ENCODE data around the gene KLF16.

KLF16 gene

GRCh38 chr19:1813192-1814182 lies 49.9 kb downstream of the KLF16 start:
- H3K36me3 Mint-ChIP-seq (ENCODE audit: low read depth) = peaks cover 3% of the 10 kb centered on the region
- H3K4me1 Mint-ChIP-seq = peaks cover 13% of the 10 kb centered on the region
- H3K9me3 Mint-ChIP-seq = no peaks in the 10 kb centered on the region
- ATAC-seq (no peak), DNase-seq (no peak)
- no peak overlapping the region for H3K27ac Mint-ChIP-seq
- peak overlapping the region; percentile 80 for H3K4me3 Mint-ChIP-seq
- no peaks in the 10 kb centered on the region for H3K27me3 Mint-ChIP-seq

DNA sequence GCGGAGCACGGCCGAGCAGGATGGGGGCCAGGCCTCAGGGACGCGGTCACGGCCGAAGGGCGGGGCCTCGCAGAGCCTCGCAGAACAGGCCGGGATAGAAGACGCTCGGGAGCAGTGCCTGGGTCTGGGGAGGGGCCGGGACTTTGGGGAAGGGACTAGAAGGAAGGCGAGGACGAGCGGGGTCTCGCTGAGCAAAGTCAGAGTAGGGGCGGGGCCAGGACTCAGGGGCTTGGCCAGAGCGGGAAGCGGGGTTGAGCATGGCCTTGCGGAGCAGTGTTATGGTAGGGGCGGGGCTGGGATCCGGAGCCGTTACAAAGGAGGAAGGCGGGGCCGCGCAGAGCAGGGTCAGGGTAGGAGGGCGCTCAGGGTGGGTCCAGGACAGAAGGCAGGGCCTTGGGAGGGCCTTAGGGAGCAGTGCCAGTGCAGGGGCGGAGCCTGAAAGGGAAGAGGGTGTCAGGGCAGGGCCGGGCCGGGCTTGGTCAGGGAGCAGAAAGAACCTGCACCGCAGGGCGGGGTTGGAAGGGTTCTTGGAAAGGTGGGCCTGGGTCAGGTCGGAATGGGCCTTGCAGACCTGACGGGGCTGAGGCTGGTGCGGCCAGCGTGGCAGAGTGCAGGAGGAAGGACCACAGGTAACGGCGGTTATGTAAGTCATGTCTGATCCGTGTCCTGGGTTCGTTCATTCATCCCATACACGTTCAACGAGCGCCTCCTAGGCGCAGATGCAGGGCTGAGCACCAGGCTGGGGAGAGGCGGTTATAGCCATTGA lies 50.8 kb downstream of the KLF16 start:
- H3K4me1 Mint-ChIP-seq = peaks cover 13% of the 10 kb centered on the region
- H3K4me3 Mint-ChIP-seq = peak overlapping the region; percentile 80
- no peaks in the 10 kb centered on the region for H3K27me3 Mint-ChIP-seq
- peak overlapping the region; percentile 81 for H3K27ac Mint-ChIP-seq
- no peaks in the 10 kb centered on the region for H3K9me3 Mint-ChIP-seq
- no peaks in the 10 kb centered on the region for H3K36me3 Mint-ChIP-seq (ENCODE audit: low read depth)
- ATAC-seq (peak; percentile 92), DNase-seq (peak; percentile 85)

- Mint-ChIP-seq H3K4me3 (peak within 1 kb of the TSS; percentile 80), H3K27me3 (no peaks in the 10 kb centered on the region), H3K9me3 (no peaks in the 10 kb centered on the region), H3K4me1 (peaks cover 13% of the 10 kb centered on the region), H3K27ac (peak within 1 kb of the TSS; percentile 81), H3K36me3 (ENCODE audit: low read depth) (no peaks in the 10 kb centered on the region)
- DNase-seq = no peak
- ATAC-seq = peak; percentile 17
These were observed 51.4 kb downstream of the KLF16 start, which contains the start of gene ATP8B3 for GRCh38 chr19:1811942-1812425. TSS of gene ATP8B3 (minus strand) at chr19:1812276. CDS start at chr19:1811736, 540 bp downstream.

- DNase-seq (peak; percentile 62), ATAC-seq (no peak)
- H3K4me3 Mint-ChIP-seq = peak overlapping the region; percentile 65
- no peaks in the 10 kb centered on the region for H3K27me3 Mint-ChIP-seq
- H3K36me3 Mint-ChIP-seq (ENCODE audit: low read depth) = no peaks in the 10 kb centered on the region
- H3K4me1 Mint-ChIP-seq = peaks cover 13% of the 10 kb centered on the region
- no peak overlapping the region for H3K27ac Mint-ChIP-seq
- no peaks in the 10 kb centered on the region for H3K9me3 Mint-ChIP-seq
These were observed 51.9 kb downstream of the KLF16 start for GRCh38 chr19:1811472-1811894.

DNA sequence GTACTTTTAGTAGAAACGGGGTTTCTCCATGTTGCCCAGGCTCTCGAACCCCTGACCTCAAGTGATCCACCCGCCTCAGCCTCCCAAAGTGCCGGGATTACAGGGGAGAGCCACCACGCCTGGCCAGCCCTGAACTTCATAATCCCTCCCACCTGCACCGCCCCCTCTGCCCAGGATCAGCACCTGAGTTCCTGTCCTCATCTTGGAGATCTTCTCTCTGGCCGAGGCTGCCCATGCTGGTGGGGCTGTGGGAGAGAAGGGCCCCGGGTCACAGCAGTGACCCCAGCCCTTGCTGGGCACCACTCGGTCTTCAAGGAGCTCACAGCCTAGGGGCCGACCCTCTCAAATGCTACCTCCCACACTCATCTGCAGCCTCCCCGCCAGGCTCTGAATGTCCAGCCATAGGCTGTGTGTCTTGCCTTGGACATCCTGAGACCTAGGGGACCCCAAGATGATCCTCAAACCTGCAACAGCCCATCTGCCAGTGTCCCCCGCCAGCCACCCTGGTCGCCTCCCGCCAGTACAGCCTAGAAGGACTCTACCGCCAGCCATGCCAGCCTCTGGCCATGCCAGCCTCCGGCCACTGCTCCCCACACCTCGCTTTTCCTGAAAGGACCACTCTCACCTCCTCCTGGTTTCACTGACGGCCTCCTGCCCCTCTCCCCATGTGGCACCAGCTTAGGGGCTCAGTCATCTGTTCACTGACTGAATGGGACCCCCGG lies 52.8 kb downstream of the KLF16 start:
- no peak overlapping the region for H3K27ac Mint-ChIP-seq
- ATAC-seq (no peak), DNase-seq (no peak)
- no peak overlapping the region for H3K4me3 Mint-ChIP-seq
- H3K27me3 Mint-ChIP-seq = no peaks in the 10 kb centered on the region
- no peaks in the 10 kb centered on the region for H3K9me3 Mint-ChIP-seq
- H3K36me3 Mint-ChIP-seq (ENCODE audit: low read depth) = no peaks in the 10 kb centered on the region
- peaks cover 13% of the 10 kb centered on the region for H3K4me1 Mint-ChIP-seq

GRCh38 chr19:1809678-1810077 lies 53.7 kb downstream of the KLF16 start:
- Mint-ChIP-seq H3K4me3 (no peak overlapping the region), H3K27me3 (no peaks in the 10 kb centered on the region), H3K9me3 (no peaks in the 10 kb centered on the region), H3K4me1 (peaks cover 13% of the 10 kb centered on the region), H3K27ac (no peak overlapping the region), H3K36me3 (ENCODE audit: low read depth) (no peaks in the 10 kb centered on the region)
- no peak for ATAC-seq
- DNase-seq = no peak

DNA sequence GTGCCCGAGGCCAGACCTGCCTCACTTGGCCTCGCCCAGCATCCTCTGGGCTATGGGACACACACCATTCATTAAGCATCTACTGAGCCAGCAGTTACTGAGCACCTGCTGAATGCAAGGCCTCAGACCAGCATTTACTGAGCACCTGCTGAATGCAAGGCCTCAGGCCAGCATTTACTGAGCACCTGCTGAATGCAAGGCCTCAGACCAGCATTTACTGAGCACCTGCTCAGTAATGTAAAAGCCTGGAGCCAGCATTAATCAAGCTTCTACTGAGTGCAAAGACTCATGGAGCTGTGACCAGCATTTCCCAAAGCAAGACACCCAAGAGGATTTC lies 55.0 kb downstream of the KLF16 start:
- H3K4me1 Mint-ChIP-seq = peaks cover 13% of the 10 kb centered on the region
- H3K27ac Mint-ChIP-seq = no peak overlapping the region
- DNase-seq = no peak
- no peaks in the 10 kb centered on the region for H3K27me3 Mint-ChIP-seq
- H3K36me3 Mint-ChIP-seq (ENCODE audit: low read depth) = no peaks in the 10 kb centered on the region
- no peaks in the 10 kb centered on the region for H3K9me3 Mint-ChIP-seq
- no peak for ATAC-seq
- no peak overlapping the region for H3K4me3 Mint-ChIP-seq

GRCh38 chr19:1807695-1808394 lies 55.5 kb downstream of the KLF16 start:
- ATAC-seq = no peak
- Mint-ChIP-seq H3K4me3 (no peak overlapping the region), H3K36me3 (ENCODE audit: low read depth) (no peaks in the 10 kb centered on the region), H3K9me3 (no peaks in the 10 kb centered on the region), H3K4me1 (peaks cover 10% of the 10 kb centered on the region), H3K27me3 (no peaks in the 10 kb centered on the region), H3K27ac (no peak overlapping the region)
- DNase-seq = no peak

- H3K4me1 Mint-ChIP-seq = peaks cover 4% of the 10 kb centered on the region
- no peak overlapping the region for H3K27ac Mint-ChIP-seq
These were observed 56.2 kb downstream of the KLF16 start for GRCh38 chr19:1807030-1807694.

GRCh38 chr19:1806184-1807029 lies 57.0 kb downstream of the KLF16 start:
- H3K9me3 Mint-ChIP-seq = no peaks in the 10 kb centered on the region
- H3K27me3 Mint-ChIP-seq = no peaks in the 10 kb centered on the region
- peaks cover 1% of the 10 kb centered on the region for H3K4me1 Mint-ChIP-seq
- H3K27ac Mint-ChIP-seq = no peak overlapping the region
- no peaks in the 10 kb centered on the region for H3K36me3 Mint-ChIP-seq (ENCODE audit: low read depth)
- DNase-seq = no peak
- no peak overlapping the region for H3K4me3 Mint-ChIP-seq
- ATAC-seq = no peak

More at GRCh38 chr19:1807030-1807694, 56.2 kb downstream of the KLF16 start:
- ATAC-seq (no peak), DNase-seq (no peak)
- Mint-ChIP-seq H3K9me3 (no peaks in the 10 kb centered on the region), H3K27me3 (no peaks in the 10 kb centered on the region), H3K4me3 (no peak overlapping the region), H3K36me3 (ENCODE audit: low read depth) (no peaks in the 10 kb centered on the region)

DNA sequence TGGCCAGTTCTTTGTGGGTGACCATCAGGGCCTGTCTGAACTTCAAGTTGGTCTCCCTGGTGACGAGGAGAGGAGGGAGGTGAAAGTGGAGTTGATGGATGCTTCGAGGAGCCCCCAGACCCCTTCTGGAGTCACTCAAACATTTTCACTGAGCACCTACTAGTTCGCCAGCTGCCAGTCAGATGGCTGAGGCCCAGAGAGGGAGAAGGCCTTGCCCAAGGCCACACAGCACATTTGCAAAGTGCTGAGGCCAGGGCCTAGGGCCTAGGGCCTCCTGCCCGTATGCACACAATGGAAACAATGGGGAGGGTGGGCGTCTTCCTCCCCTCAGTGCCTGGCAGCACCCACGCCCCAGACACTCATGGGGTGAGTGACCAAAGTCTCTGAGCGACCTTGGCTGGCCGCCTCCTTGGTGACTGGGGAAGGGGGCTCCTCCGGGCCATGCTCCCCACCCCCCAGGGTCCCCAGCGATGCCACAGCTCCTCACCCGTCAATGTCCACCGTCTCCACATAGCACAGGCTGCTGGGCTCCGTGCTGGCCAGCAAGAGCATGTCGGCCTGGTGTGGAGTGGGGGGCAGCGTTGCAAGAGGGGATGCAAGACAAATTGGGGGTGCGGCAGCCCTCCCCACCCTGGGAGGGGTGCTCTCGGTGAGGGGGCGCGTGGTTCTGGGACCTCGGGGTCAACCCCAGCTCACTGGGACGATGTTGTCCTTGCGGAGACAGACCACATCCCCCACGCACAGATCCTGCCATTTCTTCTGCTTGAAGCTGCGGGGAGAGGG lies 57.8 kb downstream of the KLF16 start:
- DNase-seq = no peak
- H3K27ac Mint-ChIP-seq = no peak overlapping the region
- no peaks in the 10 kb centered on the region for H3K36me3 Mint-ChIP-seq (ENCODE audit: low read depth)
- no peak for ATAC-seq
- no peaks in the 10 kb centered on the region for H3K27me3 Mint-ChIP-seq
- H3K9me3 Mint-ChIP-seq = no peaks in the 10 kb centered on the region
- no peak overlapping the region for H3K4me3 Mint-ChIP-seq
- no peaks in the 10 kb centered on the region for H3K4me1 Mint-ChIP-seq

DNA sequence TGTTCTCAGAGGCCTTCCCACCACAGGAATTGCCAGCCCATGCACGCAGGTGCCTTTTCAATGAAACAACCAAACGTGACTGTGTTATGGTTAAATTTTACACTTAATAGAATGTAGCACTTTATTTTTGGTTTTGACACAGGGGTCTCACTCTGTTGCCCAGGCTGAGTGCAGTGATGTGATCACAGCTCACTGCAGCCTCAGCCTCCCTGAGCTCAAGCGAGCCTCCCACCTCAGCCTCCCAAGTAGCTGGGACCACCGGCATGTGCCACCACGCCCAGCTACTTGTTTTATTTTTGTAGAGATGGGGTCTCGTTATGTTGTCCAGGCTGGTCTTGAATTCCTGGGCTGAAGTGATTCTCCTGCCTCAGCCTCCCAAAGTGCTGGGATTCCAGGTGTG lies 58.5 kb downstream of the KLF16 start:
- no peaks in the 10 kb centered on the region for H3K4me1 Mint-ChIP-seq
- DNase-seq (no peak), ATAC-seq (no peak)
- no peak overlapping the region for H3K4me3 Mint-ChIP-seq
- no peaks in the 10 kb centered on the region for H3K36me3 Mint-ChIP-seq (ENCODE audit: low read depth)
- no peak overlapping the region for H3K27ac Mint-ChIP-seq
- H3K27me3 Mint-ChIP-seq = no peaks in the 10 kb centered on the region
- no peaks in the 10 kb centered on the region for H3K9me3 Mint-ChIP-seq

Data from activated naive CD8-positive, alpha-beta T cell treated with anti-CD3 and anti-CD28 coated beads, Interleukin-2, amount 50 U/mL, for 24 hours (primary cell).